HG02885 (cell line): Measurements from ENCODE around the gene OLFML2A.

Experiments used
- ATAC-seq: cut with Tn5 transposase; IDR thresholded peaks from one replicate; pipeline ENCODE4 v1.9.1; 2021; ENCODE audit warnings: mild to moderate bottlenecking; ENCODE audit not compliant: unreplicated experiment, poor library complexity

OLFML2A gene

DNA sequence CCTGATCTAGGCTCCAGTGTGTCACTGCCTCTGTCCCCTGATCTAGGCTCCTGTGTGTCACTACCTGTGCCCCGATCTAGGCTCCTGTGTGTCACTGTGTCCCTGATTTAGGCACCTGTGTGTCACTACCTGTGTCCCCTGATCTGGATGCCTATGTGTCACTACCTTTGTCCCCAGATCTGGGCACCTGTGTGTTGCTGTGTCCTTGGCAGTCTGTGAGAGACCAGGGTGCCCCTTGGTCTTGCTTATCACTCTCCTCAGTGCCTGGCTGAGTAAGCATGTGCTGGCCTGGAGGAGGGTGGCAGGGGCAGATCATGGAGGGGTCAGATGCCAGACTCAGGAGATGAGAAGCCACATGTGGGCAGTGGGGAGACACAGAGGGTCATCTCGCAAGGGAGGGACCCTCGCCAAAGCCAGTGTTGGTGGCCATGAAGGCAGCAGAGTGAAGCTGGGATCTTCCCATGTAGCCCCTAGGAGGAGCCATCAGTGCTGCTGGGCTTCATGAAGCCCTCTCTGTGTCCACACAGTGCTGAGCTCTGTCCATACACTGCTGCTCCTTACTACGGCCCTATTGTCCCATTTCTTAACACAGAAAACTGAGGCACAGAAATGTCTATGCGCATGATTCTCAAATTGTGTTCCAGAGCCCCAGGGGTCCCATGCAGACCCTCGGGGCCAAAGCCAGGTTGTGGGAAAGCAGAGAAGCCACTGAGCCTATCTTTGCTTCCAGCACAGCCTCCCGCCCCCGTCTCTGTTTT lies 15.5 kb downstream of the OLFML2A start:
- no peak for ATAC-seq

DNA sequence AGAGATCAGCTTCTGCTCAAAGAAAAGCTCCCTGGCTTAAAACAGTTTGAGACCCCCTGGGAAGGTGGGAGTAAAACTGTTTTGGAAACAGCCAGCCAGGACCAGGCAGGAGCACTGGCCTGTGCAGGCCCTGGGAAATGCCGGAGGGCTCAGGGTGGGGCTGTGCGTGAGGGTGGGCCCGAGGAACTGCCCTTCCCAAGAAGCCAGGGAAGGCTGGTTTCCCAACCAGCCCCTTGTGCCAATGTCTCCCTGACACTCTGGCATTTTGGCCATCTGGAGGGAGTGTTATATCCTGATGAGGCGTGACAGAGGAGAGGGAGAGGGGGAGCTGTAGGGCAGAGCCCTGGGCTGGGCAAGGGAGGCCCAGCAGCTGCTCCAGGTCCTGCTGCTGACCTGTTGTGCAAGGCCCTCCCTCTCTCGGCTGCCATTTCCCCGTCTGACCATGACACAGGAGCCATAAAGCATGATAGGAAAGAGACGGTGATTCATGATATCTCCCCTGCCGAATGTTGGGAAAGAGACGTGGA lies 16.1 kb downstream of the OLFML2A start:
- no peak for ATAC-seq

DNA sequence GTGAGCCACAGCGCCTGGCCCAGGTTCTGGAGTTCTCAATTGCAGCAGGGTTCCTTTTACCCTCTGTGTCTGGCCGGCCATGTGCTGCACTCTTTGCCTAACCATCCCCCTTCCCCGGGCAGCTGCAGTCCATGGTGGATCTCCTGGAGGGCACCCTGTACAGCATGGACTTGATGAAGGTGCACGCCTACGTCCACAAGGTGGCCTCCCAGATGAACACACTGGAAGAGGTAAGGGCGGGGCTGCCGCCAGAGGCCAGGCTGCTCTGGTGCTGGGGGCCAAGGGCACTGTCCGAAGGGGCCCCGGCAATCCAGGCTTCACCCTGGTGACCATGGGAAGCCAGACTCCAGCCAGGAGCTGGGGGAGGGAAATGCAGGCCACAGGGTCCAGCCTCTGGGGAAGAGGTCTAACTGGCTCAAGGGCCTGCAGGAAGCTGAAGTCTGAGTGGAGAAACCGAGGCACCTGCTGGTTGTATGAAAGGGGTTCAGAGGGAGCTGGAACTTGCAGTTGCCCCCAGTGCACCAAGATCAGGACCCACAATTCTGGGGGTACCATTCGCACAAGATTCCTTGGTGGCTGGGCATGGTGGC lies 18.1 kb downstream of the OLFML2A start:
- no peak for ATAC-seq

DNA sequence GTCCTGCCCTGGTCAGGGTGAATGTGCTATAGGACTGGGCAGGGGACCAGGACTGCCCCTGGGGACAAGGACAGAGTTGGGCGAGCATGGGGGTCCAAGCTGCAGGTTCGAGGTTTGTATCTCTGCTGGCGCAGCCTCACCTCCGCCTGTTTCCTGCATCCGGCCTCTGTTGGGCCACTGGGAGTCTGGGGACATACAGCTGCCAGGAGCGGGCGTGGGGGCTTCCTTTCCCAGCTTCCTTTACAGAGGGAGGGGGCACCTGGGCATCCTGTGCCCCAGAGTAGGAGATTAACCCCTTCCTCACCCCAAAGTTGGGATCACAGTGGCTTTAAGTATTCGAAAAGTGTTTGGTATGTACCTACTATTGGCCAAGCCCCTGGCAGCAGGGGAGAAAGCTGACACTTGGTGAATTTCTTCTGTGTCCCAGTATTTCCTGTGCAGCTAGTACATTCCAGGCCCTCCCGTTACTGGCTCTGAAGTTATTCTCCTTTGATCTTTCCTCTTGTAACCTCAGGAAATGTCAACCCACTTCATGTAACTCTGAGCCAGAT lies 19.0 kb downstream of the OLFML2A start:
- no peak for ATAC-seq

DNA sequence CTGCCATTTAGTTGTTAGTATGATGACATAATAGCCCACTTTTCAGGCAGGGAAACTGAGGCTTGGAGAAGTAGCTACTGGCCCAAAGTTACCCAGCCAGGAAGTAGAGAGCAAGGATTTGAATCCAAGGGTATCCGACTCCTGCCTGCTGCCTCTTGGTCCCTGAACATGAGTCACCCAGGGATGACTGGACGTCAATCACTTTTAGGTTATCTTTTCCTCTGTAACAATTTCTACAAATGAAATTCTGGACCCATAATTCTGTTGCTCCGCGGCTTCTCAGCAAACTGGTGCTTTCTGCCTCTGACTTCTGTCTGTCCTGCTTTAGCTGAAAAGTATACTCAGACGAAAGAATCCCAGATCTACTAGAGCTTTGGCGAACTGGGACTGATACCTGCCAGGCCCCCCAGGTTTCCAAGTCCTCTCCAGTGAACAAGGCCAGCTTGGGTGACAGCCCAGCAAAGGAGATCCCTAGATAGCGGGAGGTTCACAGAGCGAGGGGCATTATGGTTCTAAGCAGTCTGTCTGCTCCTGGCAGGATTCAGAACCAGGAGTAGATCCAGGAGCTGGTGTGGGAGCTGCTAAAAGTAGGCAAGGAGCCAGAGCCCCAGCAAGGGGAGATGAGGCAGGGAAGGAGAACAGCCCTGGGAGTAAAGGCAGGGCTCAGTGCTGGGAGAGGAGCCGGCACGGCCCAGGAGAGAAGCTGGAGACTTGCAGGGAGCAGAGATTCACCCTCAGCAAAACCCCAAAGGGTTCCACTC lies 20.6 kb downstream of the OLFML2A start:
- ATAC-seq, result no peak

DNA sequence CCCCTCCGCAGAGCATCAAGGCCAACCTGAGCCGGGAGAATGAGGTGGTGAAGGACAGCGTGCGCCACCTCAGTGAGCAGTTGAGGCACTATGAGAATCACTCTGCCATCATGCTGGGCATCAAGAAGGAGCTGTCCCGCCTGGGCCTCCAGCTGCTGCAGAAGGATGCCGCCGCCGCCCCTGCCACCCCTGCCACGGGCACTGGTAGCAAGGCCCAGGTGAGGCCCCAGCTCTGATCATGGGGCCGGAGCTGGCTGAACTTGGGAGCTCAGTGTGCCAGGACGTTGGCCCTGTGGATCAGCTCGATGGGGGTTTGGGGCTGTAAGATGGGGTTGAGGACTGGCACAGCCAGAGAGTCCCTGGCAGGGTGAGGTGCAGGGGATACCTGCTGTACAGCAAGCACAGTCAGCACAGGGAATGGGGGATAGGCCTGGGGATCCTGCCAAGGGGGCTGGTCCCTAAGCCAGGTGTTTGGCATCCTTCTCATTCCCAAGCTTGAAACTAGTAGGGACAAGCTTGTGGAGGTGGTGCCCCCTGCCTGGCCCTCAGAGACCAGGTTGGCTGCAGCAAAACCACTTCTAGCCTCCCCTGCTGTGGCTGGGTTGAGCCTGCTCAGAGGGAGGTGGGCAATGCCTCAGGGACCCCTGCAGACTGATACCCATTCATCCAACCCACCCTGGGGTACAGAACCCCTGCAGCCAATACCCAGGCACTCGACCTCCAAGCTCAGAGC lies 22.5 kb downstream of the OLFML2A start:
- ATAC-seq, result no peak

DNA sequence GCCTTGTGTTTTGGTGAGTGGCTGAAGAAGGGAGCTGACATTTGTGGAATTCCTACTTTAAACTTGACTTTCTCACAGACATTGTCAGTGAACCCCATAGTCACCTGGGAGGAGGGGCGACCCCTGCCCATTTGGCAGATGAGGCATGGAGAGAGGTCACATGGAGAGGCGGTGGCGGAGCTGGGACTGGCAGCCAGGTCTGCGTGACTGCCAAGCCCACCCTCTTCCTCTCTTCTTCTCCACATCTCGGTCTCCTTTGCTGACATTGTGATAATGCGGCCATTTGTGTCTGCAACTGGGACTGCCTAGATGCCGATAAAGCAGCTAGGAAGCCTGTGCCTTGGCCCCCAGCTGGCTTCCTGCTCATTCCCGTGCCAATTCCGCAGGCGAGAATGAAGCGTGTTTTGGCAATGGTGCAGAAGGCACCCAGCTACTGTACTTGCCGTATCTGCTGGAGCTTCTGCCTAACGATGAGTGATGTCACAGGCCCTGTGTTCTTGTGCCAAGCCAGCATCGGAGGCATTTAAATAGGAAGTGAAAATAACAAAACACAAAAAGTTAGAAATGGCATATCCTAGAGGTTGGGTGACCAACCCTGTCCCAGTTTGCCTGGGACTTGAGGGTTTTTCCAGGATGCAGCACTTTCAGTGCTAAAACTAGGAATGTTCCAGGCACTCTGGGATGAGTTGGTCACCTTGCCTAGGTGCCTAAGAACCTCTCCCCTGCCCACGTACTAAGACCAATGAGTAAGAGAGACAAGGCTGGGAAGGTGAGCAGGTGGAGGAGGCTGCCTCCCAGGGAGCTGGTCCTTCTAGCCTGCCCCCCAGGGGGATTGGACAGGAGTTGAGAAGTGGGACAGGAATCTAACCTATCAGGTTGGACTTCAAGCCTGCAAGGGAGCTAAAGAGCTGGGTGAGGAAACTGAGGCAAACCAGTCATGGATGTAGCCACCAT lies 23.6 kb downstream of the OLFML2A start:
- no peak for ATAC-seq

DNA sequence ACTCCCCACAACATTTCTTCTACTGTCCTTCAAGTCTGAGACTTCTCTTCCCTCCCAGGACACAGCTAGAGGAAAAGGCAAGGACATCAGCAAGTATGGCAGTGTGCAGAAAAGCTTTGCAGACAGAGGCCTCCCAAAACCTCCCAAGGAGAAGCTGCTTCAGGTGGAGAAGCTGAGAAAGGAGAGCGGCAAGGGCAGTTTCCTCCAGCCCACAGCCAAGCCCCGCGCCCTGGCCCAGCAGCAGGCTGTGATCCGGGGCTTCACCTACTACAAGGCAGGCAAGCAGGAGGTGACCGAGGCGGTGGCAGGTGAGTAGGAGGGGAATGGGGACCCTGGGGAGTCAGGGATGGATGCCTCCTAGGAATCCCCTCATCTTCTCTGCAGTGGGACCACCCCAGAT lies 24.4 kb downstream of the OLFML2A start:
- ATAC-seq, result no peak

DNA sequence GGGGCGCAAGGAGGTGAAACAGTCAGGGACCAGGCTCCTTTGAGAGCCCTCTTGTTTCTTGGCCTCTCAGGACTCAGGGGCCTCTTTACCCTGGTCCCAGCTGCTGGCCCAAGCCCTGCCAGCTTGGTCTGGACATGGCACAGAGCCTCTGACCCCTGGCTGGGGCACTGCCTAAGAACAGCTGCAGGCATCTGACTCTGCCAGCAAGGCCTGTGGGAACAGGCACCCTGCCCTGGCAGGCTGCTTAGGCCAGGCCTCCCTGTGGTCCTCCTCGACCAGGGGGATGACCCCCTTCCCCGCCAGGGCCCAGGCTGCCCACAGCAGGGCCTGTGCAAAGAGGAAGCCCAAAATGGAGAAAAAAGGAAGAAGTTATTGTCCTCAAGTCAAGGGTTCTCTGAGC lies 25.5 kb downstream of the OLFML2A start:
- no peak for ATAC-seq

DNA sequence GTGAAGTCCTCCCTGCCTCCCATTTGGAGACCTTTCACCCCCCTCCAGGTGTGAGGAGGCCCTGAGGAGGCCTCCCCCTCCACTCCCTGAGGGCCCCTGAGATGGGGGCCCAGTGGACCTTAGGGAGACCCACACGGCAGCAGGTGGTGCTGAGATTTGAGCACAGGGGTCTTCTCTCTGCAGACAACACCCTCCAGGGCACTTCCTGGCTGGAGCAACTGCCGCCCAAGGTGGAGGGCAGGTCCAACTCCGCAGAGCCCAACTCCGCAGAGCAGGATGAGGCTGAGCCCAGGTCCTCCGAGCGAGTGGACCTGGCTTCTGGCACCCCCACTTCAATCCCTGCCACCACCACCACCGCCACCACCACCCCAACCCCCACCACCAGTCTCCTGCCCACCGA lies 27.0 kb downstream of the OLFML2A start:
- no peak for ATAC-seq

DNA sequence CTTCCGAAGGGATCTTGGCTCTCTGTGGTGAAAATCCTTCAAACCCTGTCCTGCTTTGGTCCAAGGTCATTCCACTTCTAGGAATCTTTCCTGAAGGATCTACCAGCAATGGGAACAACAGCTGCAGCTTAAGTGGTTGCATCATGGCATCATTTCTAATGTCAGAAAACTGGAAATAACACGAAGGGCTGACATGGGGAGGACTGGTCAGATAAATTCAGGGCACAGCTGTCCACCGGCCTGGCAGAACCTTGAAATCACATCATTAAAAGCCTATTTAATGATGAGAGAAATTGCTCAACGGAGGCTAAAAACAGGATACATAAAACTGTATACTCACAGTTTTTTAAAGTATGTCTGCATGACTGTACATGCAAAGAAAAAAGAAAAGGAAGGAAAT lies 28.3 kb downstream of the OLFML2A start:
- no peak for ATAC-seq

DNA sequence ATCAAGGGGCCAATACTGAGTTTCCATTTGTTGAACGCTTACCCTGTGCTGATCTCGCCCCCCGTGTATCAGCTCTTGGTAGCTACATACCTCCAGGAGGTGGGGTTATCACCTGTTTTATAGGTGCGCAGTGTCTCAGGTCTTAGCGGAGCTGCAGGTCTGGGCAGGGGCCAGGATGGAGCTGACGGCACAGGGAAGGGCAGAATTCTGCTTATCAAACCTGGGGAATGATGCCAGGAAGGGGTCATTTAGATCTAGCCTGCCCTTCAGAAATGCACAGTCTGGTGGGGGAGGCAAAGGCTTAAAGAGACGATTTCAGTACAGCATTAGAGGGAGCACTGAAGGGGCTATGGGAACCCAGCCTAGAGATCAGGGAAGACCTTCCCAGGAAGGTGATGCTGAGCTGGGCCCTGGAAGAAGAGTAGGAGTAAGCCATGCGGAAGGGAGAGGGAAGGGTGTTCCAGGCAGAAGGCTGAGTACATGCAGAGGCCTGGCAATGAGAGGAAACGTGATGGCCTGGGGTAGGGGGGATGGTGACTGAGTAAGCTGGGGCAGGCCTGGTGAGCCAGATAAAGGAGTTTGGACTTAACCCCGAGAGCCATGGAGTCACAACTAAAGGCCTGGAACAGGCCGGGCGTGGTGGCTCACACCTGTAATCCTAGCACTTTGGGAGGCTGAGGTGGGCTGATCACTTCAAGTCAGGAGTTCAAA lies 31.5 kb downstream of the OLFML2A start:
- no peak for ATAC-seq

DNA sequence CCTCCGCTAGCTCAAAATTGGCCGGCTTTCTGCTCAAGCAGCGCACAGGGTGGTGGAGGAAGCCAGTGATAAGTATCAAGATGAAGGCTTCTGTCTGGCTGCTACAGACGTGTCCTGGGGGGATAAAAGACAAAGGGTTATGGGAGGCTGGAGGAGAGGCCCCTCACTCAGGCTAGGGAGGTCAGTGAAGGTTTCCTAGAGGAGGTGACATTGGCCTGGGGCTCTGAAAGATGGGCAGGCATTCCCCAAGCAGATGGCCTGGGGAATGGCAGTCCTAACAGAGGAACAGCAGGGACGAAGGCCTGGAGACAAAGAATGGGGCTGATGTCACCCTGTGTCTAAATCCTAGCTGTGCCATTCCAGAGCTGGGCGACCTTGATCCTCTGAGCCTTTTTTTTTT lies 32.3 kb downstream of the OLFML2A start:
- no peak for ATAC-seq

DNA sequence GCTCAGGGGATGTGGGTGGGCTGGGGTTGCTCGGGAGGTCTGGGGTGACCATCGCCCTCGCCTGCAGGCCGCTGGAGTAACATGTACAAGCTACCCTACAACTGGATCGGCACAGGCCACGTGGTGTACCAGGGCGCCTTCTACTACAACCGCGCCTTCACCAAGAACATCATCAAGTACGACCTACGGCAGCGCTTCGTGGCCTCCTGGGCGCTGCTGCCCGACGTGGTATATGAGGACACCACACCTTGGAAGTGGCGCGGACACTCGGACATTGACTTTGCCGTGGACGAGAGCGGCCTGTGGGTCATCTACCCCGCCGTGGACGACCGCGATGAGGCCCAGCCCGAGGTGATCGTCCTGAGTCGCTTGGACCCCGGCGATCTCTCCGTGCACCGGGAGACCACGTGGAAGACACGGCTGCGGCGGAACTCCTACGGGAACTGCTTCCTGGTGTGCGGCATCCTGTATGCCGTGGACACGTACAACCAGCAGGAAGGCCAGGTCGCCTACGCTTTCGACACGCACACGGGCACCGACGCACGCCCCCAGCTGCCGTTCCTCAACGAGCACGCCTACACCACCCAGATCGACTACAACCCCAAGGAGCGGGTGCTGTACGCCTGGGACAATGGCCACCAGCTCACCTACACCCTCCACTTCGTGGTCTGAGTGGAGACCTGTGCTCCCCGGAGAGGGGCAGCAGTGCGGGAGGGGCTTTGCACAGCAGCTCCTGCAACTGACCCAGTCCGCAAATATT lies 33.0 kb downstream of the OLFML2A start:
- no peak for ATAC-seq

DNA sequence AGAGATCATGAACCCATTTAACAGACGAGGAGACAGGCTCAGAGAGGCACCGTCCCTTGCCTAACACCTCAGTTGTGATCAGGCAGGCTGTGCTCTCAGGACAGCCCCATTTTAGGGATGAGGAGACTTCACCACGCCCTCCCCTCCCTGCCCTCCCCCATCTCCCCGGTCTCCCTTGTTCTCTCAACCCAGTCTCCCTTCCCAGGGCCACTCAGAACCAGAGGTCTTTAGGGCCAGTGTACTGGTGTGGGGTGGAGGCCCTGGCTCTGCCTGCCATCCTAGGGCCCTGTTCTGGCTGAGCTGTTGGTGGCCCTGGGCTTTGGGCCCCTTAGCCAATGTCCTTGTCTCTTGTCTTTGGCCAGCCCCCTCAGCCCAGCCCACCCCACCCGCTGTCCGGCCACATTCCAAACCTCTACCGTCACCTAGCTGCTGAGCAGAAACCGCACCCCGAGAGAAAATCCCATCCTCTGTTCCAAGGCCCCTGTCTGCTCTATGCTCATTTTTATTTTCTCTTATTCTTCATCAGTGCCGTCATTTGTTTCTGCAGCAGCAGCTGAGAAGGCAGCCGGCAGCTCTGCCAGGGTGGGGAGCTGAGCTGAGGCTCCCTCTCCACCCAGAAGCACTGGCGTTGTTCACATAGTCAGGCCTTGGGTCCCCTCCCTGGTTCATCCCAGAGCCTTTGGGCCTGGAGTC lies 33.9 kb downstream of the OLFML2A start:
- ATAC-seq, result no peak

DNA sequence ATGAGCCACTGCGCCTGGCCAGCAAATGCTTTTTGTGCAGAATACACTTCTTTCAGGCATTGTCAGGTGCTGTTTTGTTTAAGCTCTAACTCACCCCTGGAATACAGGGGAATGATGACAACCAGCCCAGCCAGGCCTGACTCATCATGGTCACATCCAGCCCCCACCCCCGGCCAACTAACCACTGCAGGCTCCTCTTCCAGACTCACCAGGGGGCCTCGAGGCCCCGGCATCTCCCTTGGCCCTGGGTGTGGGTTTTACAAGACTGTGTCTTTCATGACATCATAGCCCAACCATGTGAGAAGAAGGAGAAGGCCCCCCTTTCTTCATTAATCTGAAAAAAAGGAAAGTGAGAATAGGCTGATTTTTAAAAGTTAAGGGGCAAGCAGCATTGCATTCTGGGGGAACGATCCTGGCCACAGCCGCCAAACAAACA lies 35.5 kb downstream of the OLFML2A start:
- ATAC-seq, result no peak

DNA sequence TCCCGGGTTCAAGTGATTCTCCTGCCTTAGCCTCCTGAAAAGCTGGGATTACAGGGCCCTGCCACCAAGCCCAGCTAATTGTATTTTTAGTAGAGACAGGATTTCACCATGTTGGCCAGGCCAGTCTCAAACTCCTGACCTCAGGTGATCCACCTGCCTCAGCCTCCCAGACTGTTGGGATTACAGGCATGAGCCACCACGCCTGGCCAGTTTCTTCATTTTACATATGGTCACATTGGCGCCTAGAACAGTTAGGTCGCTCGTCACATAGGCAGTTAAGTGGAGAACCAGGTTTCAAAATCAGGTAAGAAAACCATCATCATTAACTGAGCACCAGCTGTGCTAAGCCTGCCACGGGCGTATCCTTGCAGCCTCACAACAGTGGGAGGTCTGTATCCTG lies 36.1 kb downstream of the OLFML2A start:
- ATAC-seq, result no peak
